CD4-positive, alpha-beta T cell treated with Interleukin-17A for 1 hour (primary cell): ENCODE data around the gene FBXL13.
"Not testable (repeated sequence)": the region's sequence is repeated elsewhere in the genome, so short reads cannot be mapped to it uniquely, and the experiment has no call there.

Experiments used
- DNase-seq: peaks from one replicate; pipeline ENCODE4 v3.0.0-alpha.2; 2020

Gene FBXL13

GRCh38 chr7:103078226-103078625 lies 3.6 kb upstream of the FBXL13 start:
- not testable (repeated sequence) for DNase-seq

- no peak for DNase-seq
These were observed 2.7 kb upstream of the FBXL13 start for GRCh38 chr7:103077318-103077717.

GRCh38 chr7:103076764-103077163 lies 2.2 kb upstream of the FBXL13 start:
- no peak for DNase-seq

- DNase-seq, result peak; percentile 69
These were observed 832 bp upstream of the FBXL13 start for GRCh38 chr7:103075337-103075918.

GRCh38 chr7:103073989-103074518 lies 542 bp downstream of the FBXL13 start:
- no peak for DNase-seq

GRCh38 chr7:103071000-103071399 lies 3.6 kb downstream of the FBXL13 start:
- DNase-seq, result no peak

- no peak for DNase-seq
These were observed 5.9 kb downstream of the FBXL13 start for GRCh38 chr7:103068414-103069403.

GRCh38 chr7:103065667-103066066 lies 8.9 kb downstream of the FBXL13 start:
- peak; percentile 38 for DNase-seq

GRCh38 chr7:103063895-103064294 lies 10.7 kb downstream of the FBXL13 start:
- no peak for DNase-seq

GRCh38 chr7:103059471-103059870 lies 15.1 kb downstream of the FBXL13 start:
- DNase-seq, result no peak

GRCh38 chr7:103058122-103058521 lies 16.5 kb downstream of the FBXL13 start:
- DNase-seq, result no peak

GRCh38 chr7:103056006-103056405 lies 18.6 kb downstream of the FBXL13 start:
- DNase-seq, result not testable (repeated sequence)

GRCh38 chr7:103051519-103051918 lies 23.1 kb downstream of the FBXL13 start:
- no peak for DNase-seq

GRCh38 chr7:103048833-103049232 lies 25.8 kb downstream of the FBXL13 start:
- DNase-seq, result no peak

GRCh38 chr7:103041815-103042214 lies 32.8 kb downstream of the FBXL13 start:
- DNase-seq, result not testable (repeated sequence)

- DNase-seq, result peak; percentile 2
These were observed 36.5 kb downstream of the FBXL13 start for GRCh38 chr7:103037823-103038739.

- no peak for DNase-seq
These were observed 37.1 kb downstream of the FBXL13 start for GRCh38 chr7:103037476-103037822.

- DNase-seq, result not testable (repeated sequence)
These were observed 40.3 kb downstream of the FBXL13 start for GRCh38 chr7:103034318-103034717.

GRCh38 chr7:103031781-103032180 lies 42.8 kb downstream of the FBXL13 start:
- DNase-seq, result no peak

- DNase-seq, result no peak
These were observed 43.6 kb downstream of the FBXL13 start for GRCh38 chr7:103031024-103031423.

- DNase-seq, result no peak
These were observed 49.3 kb downstream of the FBXL13 start for GRCh38 chr7:103025341-103025740.

- not testable (repeated sequence) for DNase-seq
These were observed 51.0 kb downstream of the FBXL13 start for GRCh38 chr7:103023578-103023977.

- DNase-seq, result not testable (repeated sequence)
These were observed 53.1 kb downstream of the FBXL13 start for GRCh38 chr7:103021490-103021889.
